ENCODE measurements around the gene EXT2. TPM values are rescaled to one million over a fixed set of nuclear protein-coding genes. Genes with fewer than 3 reads are reported as not detected.

Gene EXT2
- total RNA-seq, 1 donor from 2014 or later: 73.9 TPM

DNA sequence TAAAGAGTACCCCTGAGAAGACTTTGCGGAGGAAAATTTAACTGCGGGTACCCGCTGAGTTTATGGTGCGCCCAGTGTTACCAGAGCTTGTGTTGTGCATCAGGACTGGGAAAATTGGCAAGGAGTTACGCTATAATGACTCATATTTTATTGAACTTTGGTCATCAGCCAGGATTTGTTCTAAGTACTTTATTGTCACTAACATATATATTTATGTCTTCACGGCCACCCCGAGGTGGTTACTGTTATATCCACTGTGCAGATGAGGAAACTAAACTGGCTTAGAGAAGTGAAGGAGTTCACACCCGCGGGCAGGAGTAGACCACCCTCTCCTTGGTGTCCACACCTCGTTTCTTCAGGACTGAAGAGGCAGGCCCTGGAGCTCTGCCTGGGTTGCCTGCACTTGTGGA is 28.7 kb upstream of the EXT2 start:
- TF ChIP-seq, protein P1, sequence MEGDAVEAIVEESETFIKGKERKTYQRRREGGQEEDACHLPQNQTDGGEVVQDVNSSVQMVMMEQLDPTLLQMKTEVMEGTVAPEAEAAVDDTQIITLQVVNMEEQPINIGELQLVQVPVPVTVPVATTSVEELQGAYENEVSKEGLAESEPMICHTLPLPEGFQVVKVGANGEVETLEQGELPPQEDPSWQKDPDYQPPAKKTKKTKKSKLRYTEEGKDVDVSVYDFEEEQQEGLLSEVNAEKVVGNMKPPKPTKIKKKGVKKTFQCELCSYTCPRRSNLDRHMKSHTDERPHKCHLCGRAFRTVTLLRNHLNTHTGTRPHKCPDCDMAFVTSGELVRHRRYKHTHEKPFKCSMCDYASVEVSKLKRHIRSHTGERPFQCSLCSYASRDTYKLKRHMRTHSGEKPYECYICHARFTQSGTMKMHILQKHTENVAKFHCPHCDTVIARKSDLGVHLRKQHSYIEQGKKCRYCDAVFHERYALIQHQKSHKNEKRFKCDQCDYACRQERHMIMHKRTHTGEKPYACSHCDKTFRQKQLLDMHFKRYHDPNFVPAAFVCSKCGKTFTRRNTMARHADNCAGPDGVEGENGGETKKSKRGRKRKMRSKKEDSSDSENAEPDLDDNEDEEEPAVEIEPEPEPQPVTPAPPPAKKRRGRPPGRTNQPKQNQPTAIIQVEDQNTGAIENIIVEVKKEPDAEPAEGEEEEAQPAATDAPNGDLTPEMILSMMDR (IDR thresholded peaks at IDR 0.05; ENCODE audit: unreplicated experiment): no peak
- Mint-ChIP-seq H3K27ac (peak overlapping the region; percentile 93), H3K27me3 (peaks cover 13% of the 10 kb centered on the region), H3K4me3 (ENCODE audit: low read depth) (peak overlapping the region; percentile 88), H3K36me3 (ENCODE audit: insufficient read depth) (peaks cover 2% of the 10 kb centered on the region), H3K4me1 (ENCODE audit: low read depth) (peaks cover 18% of the 10 kb centered on the region), H3K9me3 (ENCODE audit: low read depth) (no peaks in the 10 kb centered on the region)
- no peak for DNase-seq (ENCODE audit: low spot score, unreplicated experiment)

DNA sequence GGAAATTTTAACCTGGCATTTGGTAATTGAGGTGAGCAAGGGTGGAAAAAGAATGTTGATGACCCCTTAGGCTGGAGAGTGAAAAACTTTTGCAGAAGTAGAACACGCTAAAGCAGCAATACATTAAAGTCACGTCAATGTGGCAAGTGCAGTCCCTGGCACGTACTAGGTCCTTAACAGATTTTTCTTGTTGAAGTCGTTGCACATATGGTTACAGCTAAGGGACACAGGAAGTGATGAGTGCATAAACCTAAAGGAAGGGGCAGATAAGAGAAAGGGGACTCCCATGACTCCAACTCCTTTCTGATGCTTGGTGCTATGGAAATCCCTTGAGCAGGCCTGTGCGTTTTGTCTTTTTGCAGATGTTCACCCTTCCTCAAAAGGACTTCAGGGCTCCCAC is 28.2 kb upstream of the EXT2 start:
- no peaks in the 10 kb centered on the region for H3K9me3 Mint-ChIP-seq (ENCODE audit: low read depth)
- TF ChIP-seq, protein P1 (IDR thresholded peaks at IDR 0.05; ENCODE audit: unreplicated experiment): no peak
- peak overlapping the region; percentile 88 for H3K4me3 Mint-ChIP-seq (ENCODE audit: low read depth)
- no peak for DNase-seq (ENCODE audit: low spot score, unreplicated experiment)
- peaks cover 2% of the 10 kb centered on the region for H3K36me3 Mint-ChIP-seq (ENCODE audit: insufficient read depth)
- peaks cover 18% of the 10 kb centered on the region for H3K4me1 Mint-ChIP-seq (ENCODE audit: low read depth)
- no peak overlapping the region for H3K27ac Mint-ChIP-seq
- peaks cover 12% of the 10 kb centered on the region for H3K27me3 Mint-ChIP-seq

DNA sequence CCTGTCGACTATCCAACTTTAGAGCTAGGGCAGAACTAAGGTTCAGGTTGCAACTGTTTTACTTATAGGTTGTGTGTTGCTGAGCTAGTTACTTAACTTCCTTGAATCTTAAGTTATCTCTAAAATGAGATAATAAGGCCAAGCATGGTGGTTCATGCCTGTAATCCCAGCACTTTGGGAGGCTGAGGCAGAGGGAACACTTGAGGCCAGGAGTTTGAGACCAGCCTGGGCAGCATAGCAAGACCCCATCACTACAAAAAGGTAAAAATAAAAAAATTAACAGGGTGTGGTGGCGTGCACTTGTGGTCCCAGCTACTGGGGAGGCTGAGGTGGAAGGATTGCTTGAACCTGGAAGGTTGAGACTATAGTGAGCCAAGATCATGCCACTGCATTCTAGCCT is 27.3 kb upstream of the EXT2 start:
- no peaks in the 10 kb centered on the region for H3K9me3 Mint-ChIP-seq (ENCODE audit: low read depth)
- TF ChIP-seq, protein P1 (IDR thresholded peaks at IDR 0.05; ENCODE audit: unreplicated experiment): no peak
- no peak overlapping the region for H3K4me3 Mint-ChIP-seq (ENCODE audit: low read depth)
- no peak overlapping the region for H3K27ac Mint-ChIP-seq
- H3K4me1 Mint-ChIP-seq (ENCODE audit: low read depth): peaks cover 13% of the 10 kb centered on the region
- DNase-seq (ENCODE audit: low spot score, unreplicated experiment): no peak
- peaks cover 6% of the 10 kb centered on the region for H3K27me3 Mint-ChIP-seq
- peaks cover 2% of the 10 kb centered on the region for H3K36me3 Mint-ChIP-seq (ENCODE audit: insufficient read depth)

DNA sequence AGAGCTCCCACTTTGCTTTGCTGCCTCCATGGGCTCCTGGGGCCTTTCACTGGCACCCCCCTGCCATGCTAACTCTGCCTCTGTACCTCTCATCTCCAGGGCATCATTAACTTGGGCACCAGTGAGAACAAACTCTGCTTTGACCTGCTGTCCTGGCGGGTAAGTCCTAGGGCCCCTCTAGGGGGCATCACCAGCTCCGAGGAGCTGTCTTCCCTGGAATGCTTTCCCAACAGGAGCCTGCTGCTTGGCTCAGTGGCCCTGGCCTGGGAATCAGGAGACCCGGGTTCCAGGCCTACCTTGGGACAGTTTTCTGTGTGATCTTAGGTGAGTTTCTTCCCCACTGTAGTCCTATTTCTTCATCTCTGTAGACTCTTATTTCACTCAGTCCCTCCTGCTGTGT is 24.3 kb upstream of the EXT2 start:
- TF ChIP-seq, protein P1 (IDR thresholded peaks at IDR 0.05; ENCODE audit: unreplicated experiment): no peak
- H3K9me3 Mint-ChIP-seq (ENCODE audit: low read depth): no peaks in the 10 kb centered on the region
- no peak overlapping the region for H3K4me3 Mint-ChIP-seq (ENCODE audit: low read depth)
- H3K36me3 Mint-ChIP-seq (ENCODE audit: insufficient read depth): peaks cover 2% of the 10 kb centered on the region
- no peak overlapping the region for H3K27ac Mint-ChIP-seq
- no peak for DNase-seq (ENCODE audit: low spot score, unreplicated experiment)
- no peaks in the 10 kb centered on the region for H3K27me3 Mint-ChIP-seq
- no peaks in the 10 kb centered on the region for H3K4me1 Mint-ChIP-seq (ENCODE audit: low read depth)

DNA sequence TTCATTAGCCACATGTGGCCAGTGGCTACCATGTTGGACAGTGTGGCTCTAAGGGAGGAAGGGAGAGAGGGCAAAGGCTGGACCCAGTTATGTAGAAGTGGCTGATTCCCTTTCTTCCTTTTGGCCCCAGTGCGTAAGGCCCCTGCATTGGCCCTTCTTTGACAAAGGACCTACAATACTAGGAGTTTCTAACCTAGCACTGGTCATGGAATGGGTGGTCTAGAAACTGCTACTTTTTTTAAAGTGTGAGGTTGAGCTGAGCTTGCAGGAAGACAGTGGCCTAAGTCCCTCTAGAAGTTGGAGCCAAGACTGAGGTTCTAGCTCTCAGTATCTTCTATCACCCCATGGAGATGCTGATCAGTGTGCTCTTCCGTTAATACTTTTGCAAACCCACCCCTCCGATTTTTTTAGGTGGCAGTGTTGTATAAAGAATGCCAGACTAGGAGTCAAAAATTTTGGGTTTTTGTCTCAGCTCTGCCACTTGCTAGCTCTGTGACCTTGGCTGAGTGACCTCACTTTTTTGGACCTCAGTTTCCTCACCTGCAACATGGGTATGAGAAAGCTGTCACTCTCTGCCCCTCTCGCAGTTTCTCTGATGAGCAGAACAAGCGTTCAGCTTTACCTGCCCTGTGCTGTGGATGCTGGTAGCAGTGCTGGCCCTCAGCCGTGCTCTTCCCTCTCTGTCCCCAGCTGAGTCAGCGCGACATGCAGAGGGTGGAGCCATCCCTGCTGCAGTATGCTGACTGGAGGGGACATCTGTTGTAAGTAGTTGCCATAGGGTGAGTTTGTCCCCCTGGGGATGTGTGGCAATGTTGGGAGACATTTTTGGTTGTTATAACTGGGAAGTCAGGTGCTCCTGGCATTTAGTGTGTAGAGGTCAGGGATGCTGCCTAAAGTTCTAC is 22.5 kb upstream of the EXT2 start:
- Mint-ChIP-seq H3K27ac (no peak overlapping the region), H3K9me3 (ENCODE audit: low read depth) (no peaks in the 10 kb centered on the region)

More for the DNA sequence above, 22.5 kb upstream of the EXT2 start:
- Mint-ChIP-seq H3K27me3 (no peaks in the 10 kb centered on the region), H3K4me1 (ENCODE audit: low read depth) (no peaks in the 10 kb centered on the region), H3K4me3 (ENCODE audit: low read depth) (no peak overlapping the region), H3K36me3 (ENCODE audit: insufficient read depth) (peaks cover 7% of the 10 kb centered on the region)
- TF ChIP-seq, protein P1 (IDR thresholded peaks at IDR 0.05; ENCODE audit: unreplicated experiment): no peak
- DNase-seq (ENCODE audit: low spot score, unreplicated experiment): no peak

Data from progenitor cell of endocrine pancreas (in vitro differentiated cells).